Left lung (tissue), 10 donors: ENCODE results near the gene CLDN4. TPM values are rescaled to one million over a fixed set of nuclear protein-coding genes. Genes with fewer than 3 reads are reported as not detected.
A peak's percentile ranks its signal among the peaks of the same experiment; 100 is the strongest.

Experiments
- ATAC-seq: fragments of 200-7000 bp; cut with Tn5 transposase; one replicate; pipeline ENCODE4 v1.9.1; 2020; ENCODE audit warnings: moderate library complexity
- DNase-seq, 4 donors: peaks; one replicate each; pipeline ENCODE4 v3.0.0-alpha.2; 2013 to 2020
- H3K27ac ChIP-seq, 2 donors: fragments of 200-600 bp; sonication (generic) in 1 of 2; one replicate each; pipeline versions ENCODE4 v1.5.0 to v1.8.0; 2020 to 2021
- H3K27me3 ChIP-seq, 2 donors: fragments of 200-600 bp; sonication (generic) in 1 of 2; one replicate each; pipeline versions ENCODE4 v1.5.0 to v1.8.0; 2020 to 2021
- H3K36me3 ChIP-seq, 2 donors: fragments of 200-600 bp; sonication (generic) in 1 of 2; one replicate each; pipeline versions ENCODE4 v1.5.0 to v1.8.0; 2020 to 2021
- H3K4me1 ChIP-seq, 2 donors: fragments of 200-600 bp; one replicate each; pipeline ENCODE4 v1.8.0; 2021
- H3K4me3 ChIP-seq, 2 donors: fragments of 200-600 bp; sonication (generic) in 1 of 2; one replicate each; pipeline versions ENCODE4 v1.5.0 to v1.8.0; 2020 to 2021; ENCODE audit warnings: mild to moderate bottlenecking in 1 of 2
- H3K9me3 ChIP-seq, 2 donors: fragments of 200-600 bp; sonication (generic) in 1 of 2; one replicate each; pipeline versions ENCODE4 v1.5.0 to v1.8.0; 2020 to 2021
- intact Hi-C, 2 donors: fragments of 100-400 bp; cut with DNase I; formaldehyde crosslinking; loops; one replicate each; pipeline versions ENCODE4 v1.11.2 to v1.14.2; 2022
- polyA plus RNA-seq, 6 donors: library from polyadenylated mRNA; unstranded; fragments of 120-200 nt; gene quantifications; one replicate each; pipeline ENCODE4 v1.2.1, GENCODE V29; 2013; ENCODE audit not compliant: insufficient read length in 6 of 6
- total RNA-seq, 2 donors: library from RNA; stranded (reverse); fragmentation: NEBNext Ultra II Directional; extraction: Animal tissue kit (Norgen Biotek cat#: 25700); gene quantifications; one replicate each; pipeline ENCODE4 v1.2.1, GENCODE V29; 2021
- TF ChIP-seq, protein P1 (sequence below), 2 donors: fragments of 200-600 bp; sonication (generic) in 1 of 2; IDR thresholded peaks; one replicate each; pipeline versions ENCODE4 v1.5.0 to v1.8.0; 2021; ENCODE audit warnings: antibody characterized with exemption in 2 of 2
- donor health status: DM: no; HTN: yes; CAD: no.
- donor health status: DM: no; HTN: no; CAD: no.

CLDN4 gene
- total and polyA plus RNA-seq, 8 donors: 67.1 to 219 (median 87.9) TPM

DNA sequence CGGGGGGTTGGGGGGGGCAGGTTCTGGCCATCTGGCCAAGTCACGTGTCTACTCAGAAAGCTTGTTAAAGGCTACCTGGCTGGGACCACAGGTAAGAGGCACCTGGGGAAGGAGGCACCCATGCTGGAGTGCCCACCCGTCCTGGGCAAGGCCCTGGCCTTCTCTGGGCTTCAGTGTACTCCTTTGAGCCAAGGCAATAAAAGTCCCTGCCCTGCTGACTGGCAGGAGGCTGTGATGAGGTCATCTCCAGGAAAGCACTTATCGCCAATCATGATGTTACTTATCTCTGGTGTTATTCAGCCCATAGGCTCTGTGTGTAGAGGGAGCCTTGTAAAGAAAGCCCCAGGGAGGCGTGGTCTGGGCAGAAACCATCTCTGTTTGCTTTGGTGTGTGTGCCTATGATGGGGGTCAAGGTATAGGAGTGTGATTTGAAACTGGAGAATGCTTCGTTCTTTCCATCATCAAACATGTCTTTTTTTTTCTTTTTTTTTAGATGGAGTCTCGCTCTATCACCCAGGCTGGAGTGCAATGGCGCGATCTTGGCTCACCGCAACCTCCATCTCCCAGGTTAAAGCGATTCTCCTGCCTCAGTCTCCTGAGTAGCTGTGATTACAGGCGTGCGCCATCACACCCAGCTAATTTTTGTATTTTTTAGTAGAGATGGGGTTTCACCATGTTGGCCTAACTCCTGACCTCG, 2.5 kb upstream of the CLDN4 start:
- H3K27me3 ChIP-seq: peaks cover 0 to 9% of the 10 kb centered on the region in 2 donors
- H3K4me3 ChIP-seq: no peak overlapping the region
- H3K36me3 ChIP-seq: no peaks in the 10 kb centered on the region
- peak overlapping the region; percentile 65 to 68 for H3K27ac ChIP-seq
- peak in 3 of 4 donors; percentile 70 to 73 (median 70) for DNase-seq
- H3K9me3 ChIP-seq: no peaks in the 10 kb centered on the region
- H3K4me1 ChIP-seq: peaks cover 19 to 31% of the 10 kb centered on the region in 2 donors
- ATAC-seq: peak; percentile 49
- intact Hi-C loops: no loop called here
- TF ChIP-seq, protein P1, sequence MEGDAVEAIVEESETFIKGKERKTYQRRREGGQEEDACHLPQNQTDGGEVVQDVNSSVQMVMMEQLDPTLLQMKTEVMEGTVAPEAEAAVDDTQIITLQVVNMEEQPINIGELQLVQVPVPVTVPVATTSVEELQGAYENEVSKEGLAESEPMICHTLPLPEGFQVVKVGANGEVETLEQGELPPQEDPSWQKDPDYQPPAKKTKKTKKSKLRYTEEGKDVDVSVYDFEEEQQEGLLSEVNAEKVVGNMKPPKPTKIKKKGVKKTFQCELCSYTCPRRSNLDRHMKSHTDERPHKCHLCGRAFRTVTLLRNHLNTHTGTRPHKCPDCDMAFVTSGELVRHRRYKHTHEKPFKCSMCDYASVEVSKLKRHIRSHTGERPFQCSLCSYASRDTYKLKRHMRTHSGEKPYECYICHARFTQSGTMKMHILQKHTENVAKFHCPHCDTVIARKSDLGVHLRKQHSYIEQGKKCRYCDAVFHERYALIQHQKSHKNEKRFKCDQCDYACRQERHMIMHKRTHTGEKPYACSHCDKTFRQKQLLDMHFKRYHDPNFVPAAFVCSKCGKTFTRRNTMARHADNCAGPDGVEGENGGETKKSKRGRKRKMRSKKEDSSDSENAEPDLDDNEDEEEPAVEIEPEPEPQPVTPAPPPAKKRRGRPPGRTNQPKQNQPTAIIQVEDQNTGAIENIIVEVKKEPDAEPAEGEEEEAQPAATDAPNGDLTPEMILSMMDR (IDR thresholded peaks at IDR 0.05): no peak

DNA sequence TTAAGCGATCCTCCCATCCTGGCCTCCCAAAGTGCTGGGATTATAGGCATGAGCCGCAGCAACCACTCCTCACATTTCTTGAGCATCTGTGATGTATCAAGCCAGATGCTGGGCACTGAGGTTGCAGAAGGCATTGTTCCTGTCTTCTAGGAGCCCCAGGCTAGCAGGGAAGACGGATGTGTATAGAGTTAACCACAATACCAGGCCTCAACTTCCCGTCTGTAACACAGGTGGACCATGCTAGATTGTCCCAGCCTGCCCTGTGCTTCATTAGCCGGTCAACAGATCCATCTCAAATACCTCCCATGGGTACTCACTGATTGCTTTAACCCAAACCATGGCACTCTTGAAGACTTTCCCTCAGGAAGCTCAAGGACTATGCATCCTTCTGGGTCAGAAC, 1.8 kb upstream of the CLDN4 start:
- intact Hi-C loops: no loop called here
- Histone ChIP-seq H3K27me3 (peaks cover 0 to 9% of the 10 kb centered on the region in 2 donors), H3K4me3 (no peak overlapping the region), H3K36me3 (no peaks in the 10 kb centered on the region), H3K27ac (peak overlapping the region; percentile 65 to 68), H3K9me3 (no peaks in the 10 kb centered on the region), H3K4me1 (peaks cover 19 to 31% of the 10 kb centered on the region in 2 donors)
- ATAC-seq (no peak), DNase-seq (no peak)
- TF ChIP-seq, protein P1 (IDR thresholded peaks at IDR 0.05): no peak

DNA sequence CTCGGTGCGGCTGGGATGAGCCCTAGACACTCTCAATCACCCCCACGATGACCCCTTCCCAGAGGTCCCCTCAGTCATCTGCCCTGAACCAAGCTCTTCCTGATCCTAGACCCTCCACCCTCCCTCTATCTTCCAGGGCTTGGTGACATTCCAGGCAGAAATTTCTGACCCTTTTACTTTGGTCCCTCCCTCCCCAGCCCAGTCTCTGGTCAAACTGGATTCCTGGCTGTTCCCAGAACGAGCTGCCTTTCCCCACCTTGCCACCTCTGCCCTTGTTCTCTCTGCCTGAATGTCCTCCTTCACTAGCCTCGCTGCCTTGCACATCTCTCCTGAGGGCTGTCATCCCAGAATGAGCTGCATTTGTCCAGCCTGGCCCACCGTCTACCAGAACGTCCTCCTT, 1.3 kb upstream of the CLDN4 start:
- no peaks in the 10 kb centered on the region for H3K36me3 ChIP-seq
- H3K4me1 ChIP-seq: peaks cover 19 to 31% of the 10 kb centered on the region in 2 donors
- H3K4me3 ChIP-seq: no peak overlapping the region
- no peaks in the 10 kb centered on the region for H3K9me3 ChIP-seq
- ATAC-seq (peak; percentile 0), DNase-seq (peak in 1 of 4 donors; percentile 34)
- H3K27me3 ChIP-seq: peaks cover 0 to 9% of the 10 kb centered on the region in 2 donors
- TF ChIP-seq, protein P1 (IDR thresholded peaks at IDR 0.05): no peak
- intact Hi-C loops: no loop called here
- peak overlapping the region; percentile 66 to 86 for H3K27ac ChIP-seq

DNA sequence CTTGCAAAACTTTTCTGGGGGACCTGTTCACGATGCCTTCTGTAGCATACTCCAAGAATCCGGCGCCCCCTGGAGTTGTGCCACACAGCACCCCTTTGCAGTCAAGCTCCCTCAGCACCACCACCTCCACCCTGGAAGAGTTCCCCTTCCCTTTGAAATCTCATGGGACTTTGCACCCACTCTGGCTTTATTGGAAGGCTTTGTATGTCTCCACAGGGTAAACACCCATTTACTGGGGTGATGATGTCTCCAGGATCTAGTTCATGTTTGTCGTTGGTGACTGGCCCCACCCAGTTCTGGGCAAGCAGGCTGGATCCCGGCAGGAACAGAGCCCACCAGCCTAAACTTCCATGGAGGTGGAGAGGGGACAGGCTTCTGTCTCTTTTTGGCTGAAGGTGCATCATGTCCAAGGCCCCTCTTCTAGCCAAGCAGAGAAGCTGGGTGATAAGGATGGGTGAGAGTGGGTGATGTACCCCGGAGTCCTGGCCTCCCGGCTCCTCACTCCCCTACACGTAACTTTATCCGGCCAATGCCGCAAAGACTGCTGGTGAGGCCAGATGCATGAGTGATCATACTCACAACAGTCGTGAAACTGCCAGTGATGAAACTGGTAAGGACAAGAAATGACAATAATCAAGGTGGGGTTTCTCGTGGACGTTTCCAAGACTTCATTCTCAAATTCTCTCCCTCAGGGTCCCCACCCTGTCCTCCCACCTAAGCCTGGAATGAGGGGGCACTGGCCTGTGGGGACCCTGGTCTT, 695 bp upstream of the CLDN4 start:
- TF ChIP-seq, protein P1 (IDR thresholded peaks at IDR 0.05): no peak
- peaks cover 19 to 31% of the 10 kb centered on the region in 2 donors for H3K4me1 ChIP-seq
- H3K36me3 ChIP-seq: no peaks in the 10 kb centered on the region
- intact Hi-C loops: no loop called here
- H3K4me3 ChIP-seq: no peak overlapping the region
- H3K27me3 ChIP-seq: peaks cover 0 to 9% of the 10 kb centered on the region in 2 donors
- H3K9me3 ChIP-seq: no peaks in the 10 kb centered on the region
- ATAC-seq: no peak
- peak in 1 of 4 donors; percentile 57 for DNase-seq
- peak overlapping the region; percentile 66 to 86 for H3K27ac ChIP-seq

DNA sequence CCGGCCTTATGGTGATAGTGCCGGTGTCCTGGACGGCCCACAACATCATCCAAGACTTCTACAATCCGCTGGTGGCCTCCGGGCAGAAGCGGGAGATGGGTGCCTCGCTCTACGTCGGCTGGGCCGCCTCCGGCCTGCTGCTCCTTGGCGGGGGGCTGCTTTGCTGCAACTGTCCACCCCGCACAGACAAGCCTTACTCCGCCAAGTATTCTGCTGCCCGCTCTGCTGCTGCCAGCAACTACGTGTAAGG, 713 bp downstream of the CLDN4 start:
- Histone ChIP-seq H3K4me3 (peak overlapping the region; percentile 31 to 48), H3K27ac (peak overlapping the region; percentile 66 to 86), H3K36me3 (no peaks in the 10 kb centered on the region), H3K27me3 (peaks cover 0 to 9% of the 10 kb centered on the region in 2 donors), H3K4me1 (peaks cover 19 to 25% of the 10 kb centered on the region in 2 donors), H3K9me3 (no peaks in the 10 kb centered on the region)
- intact Hi-C loops: no loop called here
- ATAC-seq: no peak
- DNase-seq: no peak
- TF ChIP-seq, protein P1 (IDR thresholded peaks at IDR 0.05): no peak
